Measurements from ENCODE around the gene NINJ2. TPM values are rescaled to one million over a fixed set of nuclear protein-coding genes. Genes with fewer than 3 reads are reported as not detected.

Gene NINJ2
- 0.20 TPM in 1 of 2 replicates, not detected in the other for total RNA-seq

GRCh38 chr12:663293-663871, at the start of gene NINJ2:
Gene NINJ2, minus strand, starts transcription at chr12:663445. Its CDS starts 85 bp downstream, at chr12:663360.

Other genes with a start within 250 kb of the NINJ2 start
- gene B4GALNT3, start 203.5 kb downstream of the NINJ2 start, total RNA-seq = not detected in 2 replicates
- 60.5 and 71.1 TPM in 2 replicates for gene WNK1, start 89.1 kb upstream of the NINJ2 start, total RNA-seq